Activated CD4-positive, CD25-positive, alpha-beta regulatory T cell treated with anti-CD3 and anti-CD28 coated beads, Interleukin-2, amount 50 U/mL, for 24 hours (primary cell): ENCODE data around the gene LINGO1.

Source experiments
- ATAC-seq, 2 donors: fragments of 150-1000 bp; cut with Tn5 transposase; one replicate each; pipeline ENCODE4 v1.10.0; 2021; ENCODE audit warnings: mild to moderate bottlenecking in 1 of 2, moderate library complexity in 1 of 2

Gene LINGO1

GRCh38 chr15:77567202-77567601, 65.5 kb downstream of the LINGO1 start:
- ATAC-seq: no peak

GRCh38 chr15:77566092-77566491, 66.6 kb downstream of the LINGO1 start:
- ATAC-seq: no peak

DNA sequence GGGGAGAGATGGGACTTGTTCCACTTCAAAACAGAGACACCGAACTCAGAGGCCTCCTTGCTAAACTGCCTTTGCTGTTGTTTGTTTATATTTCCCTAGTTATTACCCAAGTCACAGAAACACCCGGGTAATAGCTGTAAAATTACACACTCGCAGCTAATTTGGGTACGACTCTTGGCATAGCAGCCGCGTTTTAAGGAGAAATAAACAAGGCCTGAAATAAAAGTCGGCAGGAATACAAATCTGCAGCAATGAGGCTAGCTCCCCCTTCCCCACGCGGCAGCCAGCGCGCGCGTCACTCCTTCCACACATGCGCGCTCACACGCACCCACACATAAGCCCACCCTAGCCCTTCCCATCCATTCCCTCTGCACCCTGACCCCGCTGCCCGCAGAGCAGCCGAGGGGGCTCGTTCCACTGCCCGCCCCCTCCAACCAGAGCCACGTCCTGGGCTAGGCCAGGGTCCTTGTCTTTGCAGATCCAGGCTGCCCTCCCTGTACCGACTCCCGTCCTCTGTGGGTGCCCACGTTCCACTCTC, 67.3 kb downstream of the LINGO1 start:
- no peak for ATAC-seq

DNA sequence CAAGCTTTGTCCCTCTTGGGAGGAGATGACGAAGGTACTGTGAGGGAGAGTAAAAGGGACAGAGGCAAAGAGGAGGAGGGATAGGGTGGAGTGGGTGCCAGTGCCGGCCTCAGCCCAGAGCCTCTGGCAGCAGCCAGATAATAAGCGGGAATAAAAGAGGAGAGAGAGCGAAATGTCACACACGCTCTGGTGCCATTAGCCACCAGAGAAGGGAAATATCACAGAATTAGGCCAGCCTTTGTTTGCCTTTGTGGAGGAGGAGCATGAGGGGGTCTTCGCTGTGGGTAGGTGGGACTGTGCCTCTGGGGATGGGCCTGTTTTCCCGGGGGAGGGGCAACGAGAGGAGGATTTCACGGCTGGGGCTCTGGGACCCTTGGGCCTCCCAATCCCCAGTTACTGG, 67.8 kb downstream of the LINGO1 start:
- ATAC-seq: no peak

GRCh38 chr15:77564341-77564740, 68.4 kb downstream of the LINGO1 start:
- ATAC-seq: no peak

GRCh38 chr15:77563623-77564156, 69.0 kb downstream of the LINGO1 start:
- no peak for ATAC-seq
